Measurements from ENCODE around the gene PLB1. TPM values are rescaled to one million over a fixed set of nuclear protein-coding genes. Genes with fewer than 3 reads are reported as not detected.

The PLB1 gene
- total RNA-seq, 1 donor from 2014 or later, result not detected

- peaks cover 8% of the 10 kb centered on the region for H3K9me3 Mint-ChIP-seq (ENCODE audit: unreplicated experiment)
- peaks cover 10% of the 10 kb centered on the region for H3K27me3 Mint-ChIP-seq (ENCODE audit: unreplicated experiment)
- no peaks in the 10 kb centered on the region for H3K4me1 Mint-ChIP-seq (ENCODE audit: low read depth, unreplicated experiment)
- DNase-seq, result no peak
- H3K36me3 Mint-ChIP-seq (ENCODE audit: unreplicated experiment), result peaks cover 6% of the 10 kb centered on the region
- TF ChIP-seq, protein P1, sequence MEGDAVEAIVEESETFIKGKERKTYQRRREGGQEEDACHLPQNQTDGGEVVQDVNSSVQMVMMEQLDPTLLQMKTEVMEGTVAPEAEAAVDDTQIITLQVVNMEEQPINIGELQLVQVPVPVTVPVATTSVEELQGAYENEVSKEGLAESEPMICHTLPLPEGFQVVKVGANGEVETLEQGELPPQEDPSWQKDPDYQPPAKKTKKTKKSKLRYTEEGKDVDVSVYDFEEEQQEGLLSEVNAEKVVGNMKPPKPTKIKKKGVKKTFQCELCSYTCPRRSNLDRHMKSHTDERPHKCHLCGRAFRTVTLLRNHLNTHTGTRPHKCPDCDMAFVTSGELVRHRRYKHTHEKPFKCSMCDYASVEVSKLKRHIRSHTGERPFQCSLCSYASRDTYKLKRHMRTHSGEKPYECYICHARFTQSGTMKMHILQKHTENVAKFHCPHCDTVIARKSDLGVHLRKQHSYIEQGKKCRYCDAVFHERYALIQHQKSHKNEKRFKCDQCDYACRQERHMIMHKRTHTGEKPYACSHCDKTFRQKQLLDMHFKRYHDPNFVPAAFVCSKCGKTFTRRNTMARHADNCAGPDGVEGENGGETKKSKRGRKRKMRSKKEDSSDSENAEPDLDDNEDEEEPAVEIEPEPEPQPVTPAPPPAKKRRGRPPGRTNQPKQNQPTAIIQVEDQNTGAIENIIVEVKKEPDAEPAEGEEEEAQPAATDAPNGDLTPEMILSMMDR (IDR thresholded peaks at IDR 0.05; ENCODE audit: partially characterized antibody, unreplicated experiment), result no peak
- H3K4me3 Mint-ChIP-seq (ENCODE audit: unreplicated experiment), result no peak overlapping the region
- H3K27ac Mint-ChIP-seq (ENCODE audit: unreplicated experiment), result no peak overlapping the region
Measured at GRCh38 chr2:28475088-28475595, 20.7 kb upstream of the PLB1 start.

- no peak overlapping the region for H3K4me3 Mint-ChIP-seq (ENCODE audit: unreplicated experiment)
- H3K4me1 Mint-ChIP-seq (ENCODE audit: low read depth, unreplicated experiment), result no peaks in the 10 kb centered on the region
- peaks cover 2% of the 10 kb centered on the region for H3K36me3 Mint-ChIP-seq (ENCODE audit: unreplicated experiment)
- H3K27me3 Mint-ChIP-seq (ENCODE audit: unreplicated experiment), result peaks cover 10% of the 10 kb centered on the region
- no peak overlapping the region for H3K27ac Mint-ChIP-seq (ENCODE audit: unreplicated experiment)
- TF ChIP-seq, protein P1 (IDR thresholded peaks at IDR 0.05; ENCODE audit: partially characterized antibody, unreplicated experiment), result no peak
- peaks cover 4% of the 10 kb centered on the region for H3K9me3 Mint-ChIP-seq (ENCODE audit: unreplicated experiment)
- no peak for DNase-seq
Measured at GRCh38 chr2:28477087-28477486, 18.8 kb upstream of the PLB1 start.

DNA sequence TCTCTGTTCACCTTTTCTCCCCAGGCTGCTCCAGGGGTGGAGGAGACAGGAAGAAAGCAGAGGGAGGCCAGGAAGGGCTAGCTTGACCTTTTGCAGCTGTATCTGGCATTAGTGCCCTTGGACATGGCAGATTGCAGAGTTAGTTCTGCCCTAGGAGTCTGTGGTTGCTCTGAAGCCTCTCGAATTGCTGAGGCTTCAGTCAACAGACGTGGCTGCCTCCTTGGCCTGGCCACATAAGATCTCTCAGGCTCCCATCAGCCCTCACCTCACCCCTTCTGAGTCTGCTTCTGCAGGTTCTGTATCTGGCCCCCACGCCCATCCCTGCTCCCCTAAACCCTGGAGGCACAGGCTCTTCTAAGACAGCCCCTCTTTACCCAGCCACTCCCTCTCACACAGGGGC is 18.2 kb upstream of the PLB1 start:
- no peak for DNase-seq
- H3K27ac Mint-ChIP-seq (ENCODE audit: unreplicated experiment), result no peak overlapping the region
- H3K9me3 Mint-ChIP-seq (ENCODE audit: unreplicated experiment), result peaks cover 4% of the 10 kb centered on the region
- TF ChIP-seq, protein P1 (IDR thresholded peaks at IDR 0.05; ENCODE audit: partially characterized antibody, unreplicated experiment), result no peak
- peaks cover 10% of the 10 kb centered on the region for H3K27me3 Mint-ChIP-seq (ENCODE audit: unreplicated experiment)
- H3K4me1 Mint-ChIP-seq (ENCODE audit: low read depth, unreplicated experiment), result no peaks in the 10 kb centered on the region
- no peak overlapping the region for H3K4me3 Mint-ChIP-seq (ENCODE audit: unreplicated experiment)
- no peaks in the 10 kb centered on the region for H3K36me3 Mint-ChIP-seq (ENCODE audit: unreplicated experiment)

GRCh38 chr2:28480403-28481049 is 15.3 kb upstream of the PLB1 start:
- Mint-ChIP-seq H3K4me1 (ENCODE audit: low read depth, unreplicated experiment) (no peaks in the 10 kb centered on the region), H3K27ac (ENCODE audit: unreplicated experiment) (no peak overlapping the region), H3K36me3 (ENCODE audit: unreplicated experiment) (no peaks in the 10 kb centered on the region)

GRCh38 chr2:28481905-28482304 is 14.0 kb upstream of the PLB1 start:
- H3K4me3 Mint-ChIP-seq (ENCODE audit: unreplicated experiment), result no peak overlapping the region
- H3K9me3 Mint-ChIP-seq (ENCODE audit: unreplicated experiment), result no peaks in the 10 kb centered on the region
- H3K4me1 Mint-ChIP-seq (ENCODE audit: low read depth, unreplicated experiment), result no peaks in the 10 kb centered on the region
- no peak for DNase-seq
- no peaks in the 10 kb centered on the region for H3K36me3 Mint-ChIP-seq (ENCODE audit: unreplicated experiment)
- peaks cover 2% of the 10 kb centered on the region for H3K27me3 Mint-ChIP-seq (ENCODE audit: unreplicated experiment)
- TF ChIP-seq, protein P1 (IDR thresholded peaks at IDR 0.05; ENCODE audit: partially characterized antibody, unreplicated experiment), result no peak
- no peak overlapping the region for H3K27ac Mint-ChIP-seq (ENCODE audit: unreplicated experiment)

More at GRCh38 chr2:28480403-28481049, 15.3 kb upstream of the PLB1 start:
- no peak for DNase-seq
- Mint-ChIP-seq H3K27me3 (ENCODE audit: unreplicated experiment) (peaks cover 2% of the 10 kb centered on the region), H3K4me3 (ENCODE audit: unreplicated experiment) (no peak overlapping the region), H3K9me3 (ENCODE audit: unreplicated experiment) (peaks cover 2% of the 10 kb centered on the region)
- TF ChIP-seq, protein P1 (IDR thresholded peaks at IDR 0.05; ENCODE audit: partially characterized antibody, unreplicated experiment), result no peak

Data from glutamatergic neuron (in vitro differentiated cells).